AG09319 (cell line): ENCODE measurements around the gene ACAP3.

ENCODE experiments used
- DNase-seq: peaks from one replicate; pipeline ENCODE4 v3.0.0-alpha.2; 2010; ENCODE audit warnings: low read depth; ENCODE audit errors: extremely low read depth
- TF ChIP-seq, protein P1 (sequence below): IDR thresholded peaks from 2 replicates; pipeline ENCODE4 v1.5.1; 2011; ENCODE audit warnings: low read depth, mild to moderate bottlenecking, inconsistent platforms, low read length, moderate library complexity

The ACAP3 gene

DNA sequence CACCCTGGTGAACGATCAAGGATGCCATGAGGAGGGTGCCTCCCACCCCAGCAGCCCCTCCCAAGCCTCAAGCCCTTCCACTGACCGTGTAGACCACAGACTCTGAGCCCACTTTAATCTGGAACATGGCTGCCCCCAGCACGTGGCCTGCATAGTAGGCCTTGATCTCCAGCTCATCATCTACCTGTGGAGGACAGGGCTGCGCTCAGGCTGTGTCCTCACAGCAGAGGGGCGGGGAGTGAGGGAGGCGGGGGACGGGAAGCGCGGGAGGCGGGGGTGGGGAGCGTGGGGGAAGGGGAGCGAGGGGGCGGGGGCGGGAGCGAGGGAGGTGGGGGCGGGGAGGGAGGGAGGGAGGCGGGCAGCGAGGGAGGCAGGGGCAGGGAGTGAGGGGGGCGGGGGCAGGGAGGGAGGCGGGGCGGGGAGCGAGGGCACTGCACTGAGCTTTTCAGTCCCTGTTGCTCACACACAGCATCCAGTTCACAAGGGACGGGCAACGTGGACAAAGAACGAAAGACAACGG is 7.8 kb upstream of the ACAP3 start:
- TF ChIP-seq, protein P1, sequence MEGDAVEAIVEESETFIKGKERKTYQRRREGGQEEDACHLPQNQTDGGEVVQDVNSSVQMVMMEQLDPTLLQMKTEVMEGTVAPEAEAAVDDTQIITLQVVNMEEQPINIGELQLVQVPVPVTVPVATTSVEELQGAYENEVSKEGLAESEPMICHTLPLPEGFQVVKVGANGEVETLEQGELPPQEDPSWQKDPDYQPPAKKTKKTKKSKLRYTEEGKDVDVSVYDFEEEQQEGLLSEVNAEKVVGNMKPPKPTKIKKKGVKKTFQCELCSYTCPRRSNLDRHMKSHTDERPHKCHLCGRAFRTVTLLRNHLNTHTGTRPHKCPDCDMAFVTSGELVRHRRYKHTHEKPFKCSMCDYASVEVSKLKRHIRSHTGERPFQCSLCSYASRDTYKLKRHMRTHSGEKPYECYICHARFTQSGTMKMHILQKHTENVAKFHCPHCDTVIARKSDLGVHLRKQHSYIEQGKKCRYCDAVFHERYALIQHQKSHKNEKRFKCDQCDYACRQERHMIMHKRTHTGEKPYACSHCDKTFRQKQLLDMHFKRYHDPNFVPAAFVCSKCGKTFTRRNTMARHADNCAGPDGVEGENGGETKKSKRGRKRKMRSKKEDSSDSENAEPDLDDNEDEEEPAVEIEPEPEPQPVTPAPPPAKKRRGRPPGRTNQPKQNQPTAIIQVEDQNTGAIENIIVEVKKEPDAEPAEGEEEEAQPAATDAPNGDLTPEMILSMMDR, result no peak
- DNase-seq, result no peak

DNA sequence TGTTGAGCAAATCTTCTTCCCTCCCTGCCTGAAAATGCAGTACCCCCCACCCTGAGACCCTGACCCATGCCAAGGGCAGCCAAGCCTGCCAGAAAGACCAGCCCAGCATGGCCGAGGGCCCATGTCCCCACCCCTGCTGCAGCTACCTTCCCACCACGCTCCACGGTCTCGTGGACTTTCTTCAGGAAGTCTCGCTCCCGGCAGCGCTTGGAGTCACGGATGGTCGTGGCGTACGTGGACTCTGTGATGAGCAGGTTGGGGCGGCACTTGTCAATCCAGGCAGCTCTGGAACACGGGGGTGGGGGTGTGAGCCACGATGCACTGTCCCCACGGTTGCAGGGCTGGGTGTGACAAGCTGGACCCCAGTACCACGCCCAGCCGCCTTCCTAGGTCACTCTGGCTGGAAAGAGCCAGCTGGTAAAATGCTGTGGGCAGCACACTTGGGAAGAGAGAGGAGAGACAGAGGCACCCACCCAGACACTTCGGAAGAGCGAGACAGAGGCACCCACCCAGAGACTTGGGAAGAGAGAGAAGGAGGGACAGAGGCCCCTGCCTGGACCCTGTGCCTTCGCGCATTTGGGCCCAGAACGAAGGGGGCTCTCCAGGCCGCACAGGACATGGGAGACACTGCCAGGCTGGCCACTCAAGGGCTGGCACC is 7.1 kb upstream of the ACAP3 start:
- DNase-seq, result no peak
- TF ChIP-seq, protein P1, result no peak

DNA sequence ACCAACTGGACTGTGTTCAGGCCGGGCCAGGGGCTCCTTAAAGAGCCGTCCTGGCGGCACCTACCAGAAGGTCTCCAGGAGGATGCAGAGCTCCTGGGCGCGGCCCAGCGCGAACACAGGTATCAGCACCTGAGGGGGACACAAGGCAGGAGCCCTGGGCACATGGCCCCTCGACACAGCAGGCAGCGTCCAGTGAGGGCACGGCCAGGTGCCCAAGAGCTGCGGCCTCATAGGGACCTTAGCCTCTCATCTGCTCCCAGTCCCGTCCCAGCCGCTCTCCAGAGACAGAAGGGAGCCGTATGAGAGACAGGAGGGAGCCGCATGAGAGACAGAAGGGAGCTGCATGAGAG is 6.5 kb upstream of the ACAP3 start:
- no peak for DNase-seq
- TF ChIP-seq, protein P1, result no peak

DNA sequence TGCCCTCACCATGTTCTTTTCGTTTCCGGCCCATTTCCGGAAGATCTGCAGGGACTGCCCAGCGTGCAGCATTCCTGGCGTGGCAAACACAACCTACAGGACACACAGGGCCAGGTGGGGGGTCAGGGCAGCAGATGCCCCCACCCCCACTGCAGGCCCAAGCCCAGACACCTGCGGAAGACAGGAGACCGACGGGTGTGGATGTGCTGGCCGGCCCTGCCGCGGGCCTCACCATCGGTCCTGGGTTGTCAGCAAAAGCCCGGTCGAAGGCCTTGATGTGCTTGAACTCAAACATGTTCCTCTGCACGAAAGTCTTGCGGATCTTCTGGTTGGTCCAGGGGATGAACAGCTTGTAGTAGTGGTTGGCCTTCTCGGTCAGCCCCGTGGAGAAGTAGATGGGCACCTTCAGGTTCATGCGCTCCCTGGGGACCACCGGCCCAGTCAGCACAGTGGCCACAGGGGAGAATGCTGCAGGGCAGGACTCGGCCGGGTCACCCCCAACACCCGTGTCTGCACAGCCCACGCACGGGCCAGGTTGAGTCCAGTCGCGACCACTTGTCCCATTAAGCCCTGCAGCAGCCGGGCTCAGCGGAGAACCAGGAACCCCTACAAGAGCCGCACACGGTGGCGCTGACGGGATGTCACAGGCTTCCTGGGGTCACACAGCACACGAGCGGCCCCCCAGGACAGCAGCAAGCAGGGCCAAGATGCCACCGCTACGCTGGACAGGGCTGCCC is 5.9 kb upstream of the ACAP3 start:
- TF ChIP-seq, protein P1, result no peak
- DNase-seq, result no peak

DNA sequence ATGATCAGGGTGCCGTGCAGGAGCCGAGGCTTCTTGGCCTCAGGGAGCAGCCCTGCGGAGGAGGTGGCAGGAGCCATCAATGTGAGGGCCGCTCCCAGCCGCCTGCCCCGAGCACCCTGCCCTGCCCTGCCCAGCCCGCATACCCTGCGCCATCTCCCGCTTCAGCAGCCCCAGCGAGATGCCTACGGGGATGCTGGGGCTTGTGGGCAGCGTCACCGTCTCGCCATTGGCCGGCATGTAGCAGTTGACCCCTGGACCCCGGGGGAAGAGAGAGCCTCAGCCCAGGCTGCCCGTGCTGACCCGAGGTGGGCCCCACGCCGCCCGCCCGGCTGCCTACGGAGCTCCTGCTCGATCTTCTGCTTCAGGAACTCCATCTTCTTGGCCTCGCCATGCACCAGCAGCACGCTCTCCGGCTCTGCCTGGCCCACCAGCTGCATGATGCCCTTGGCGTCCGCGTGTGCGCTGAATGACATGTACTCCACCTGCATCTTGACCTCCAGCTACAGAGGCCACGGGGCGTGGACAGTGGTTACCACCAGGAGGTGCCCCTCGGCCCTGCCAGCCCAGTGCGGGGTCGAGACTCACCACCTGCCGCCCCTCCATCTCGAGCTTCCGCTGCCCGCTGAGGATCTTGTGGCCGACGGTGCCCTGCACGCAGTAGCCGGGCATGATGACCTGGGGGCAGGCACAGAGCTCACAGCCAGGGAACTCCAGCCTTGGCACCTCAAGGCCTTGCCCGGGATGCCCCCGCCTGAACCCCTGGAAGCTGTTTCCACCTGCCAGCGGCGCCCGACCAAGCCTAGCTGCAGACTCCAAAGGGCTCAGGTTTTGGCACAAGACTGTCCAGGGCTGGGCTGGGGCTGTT is 5.0 kb upstream of the ACAP3 start:
- TF ChIP-seq, protein P1, result no peak
- no peak for DNase-seq

DNA sequence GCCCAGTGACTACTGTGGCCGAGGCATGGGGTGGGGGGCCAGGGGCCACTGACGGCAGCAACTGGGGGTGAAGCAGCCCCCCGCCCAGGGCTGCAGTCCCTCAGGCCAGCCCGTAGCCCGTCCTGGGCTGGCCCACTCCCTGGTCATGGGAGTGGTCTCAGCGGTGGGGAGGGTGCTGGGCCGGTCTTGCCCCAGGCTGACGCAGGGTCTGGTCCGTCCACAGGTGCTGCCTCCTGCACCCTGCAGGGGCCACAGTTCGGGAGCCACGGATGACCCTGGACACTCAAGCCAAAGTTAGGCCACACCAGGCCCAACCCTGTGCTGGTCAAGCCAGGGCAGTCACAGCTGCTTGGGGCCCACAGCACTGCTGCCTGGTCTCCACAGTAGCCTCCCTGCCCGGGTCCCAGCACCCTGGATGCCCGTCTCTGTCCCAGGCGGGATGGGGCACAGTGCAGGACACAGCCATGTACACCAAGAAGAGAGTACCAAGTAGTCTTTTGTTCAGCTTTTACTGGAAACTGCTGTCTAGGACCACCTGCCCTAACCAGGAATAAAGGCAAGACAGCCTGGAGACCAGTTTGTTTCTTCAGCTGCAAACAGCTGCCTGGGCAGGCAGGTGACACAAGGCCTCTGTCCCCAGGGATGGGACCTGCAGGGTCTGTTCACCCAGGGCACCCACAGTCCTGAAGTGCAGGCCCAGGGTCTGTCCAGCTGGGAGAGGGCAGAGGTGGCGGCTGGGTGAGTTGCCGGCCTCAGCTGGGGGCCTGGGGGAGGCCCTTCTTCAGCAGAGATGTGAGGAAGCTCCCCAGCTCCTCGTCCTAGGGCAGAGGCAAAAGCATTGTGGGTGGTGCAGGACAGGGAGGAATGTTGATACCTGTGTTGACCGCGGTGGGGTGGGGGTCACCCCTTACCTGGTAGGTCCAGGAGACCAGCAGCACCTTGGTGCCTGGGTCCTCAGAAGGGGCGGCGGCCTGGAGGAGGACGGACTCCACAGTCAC is 3.7 kb upstream of the ACAP3 start:
- TF ChIP-seq, protein P1, result no peak
- no peak for DNase-seq
